Epithelial cell of prostate (primary cell): ENCODE data around the gene RGS3.
"Not testable (repeated sequence)": the region's sequence is repeated elsewhere in the genome, so short reads cannot be mapped to it uniquely, and the experiment has no call there.

ENCODE experiments used
- DNase-seq: peaks from one replicate; pipeline ENCODE4 v3.0.0-alpha.2; 2011; ENCODE audit warnings: low read depth, low spot score
- H3K27ac ChIP-seq: fragments of 450-650 bp; 2 replicates; pipeline ENCODE4 v1.5.1; 2017; ENCODE audit warnings: mild to moderate bottlenecking

RGS3 gene

GRCh38 chr9:113484258-113484730 is 20.8 kb downstream of the RGS3 start:
- H3K27ac ChIP-seq: no peak overlapping the region
- DNase-seq: no peak

DNA sequence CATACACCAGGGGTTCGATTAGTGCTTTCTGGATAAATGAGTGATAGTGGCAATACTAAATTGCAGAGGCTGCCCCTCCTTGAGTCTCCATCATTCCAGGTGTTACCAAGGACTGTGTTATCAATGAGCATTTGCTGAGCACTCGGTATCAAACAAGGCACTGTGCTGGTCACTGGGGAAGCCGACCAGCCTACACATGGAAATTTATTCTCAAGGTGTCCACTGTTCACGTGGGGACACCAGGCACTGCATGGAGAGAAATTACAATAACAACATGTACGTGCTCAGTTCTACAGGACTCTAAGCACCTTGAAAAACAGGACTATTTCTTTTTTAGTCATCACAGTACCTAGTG is 22.2 kb downstream of the RGS3 start:
- DNase-seq: no peak
- no peak overlapping the region for H3K27ac ChIP-seq

DNA sequence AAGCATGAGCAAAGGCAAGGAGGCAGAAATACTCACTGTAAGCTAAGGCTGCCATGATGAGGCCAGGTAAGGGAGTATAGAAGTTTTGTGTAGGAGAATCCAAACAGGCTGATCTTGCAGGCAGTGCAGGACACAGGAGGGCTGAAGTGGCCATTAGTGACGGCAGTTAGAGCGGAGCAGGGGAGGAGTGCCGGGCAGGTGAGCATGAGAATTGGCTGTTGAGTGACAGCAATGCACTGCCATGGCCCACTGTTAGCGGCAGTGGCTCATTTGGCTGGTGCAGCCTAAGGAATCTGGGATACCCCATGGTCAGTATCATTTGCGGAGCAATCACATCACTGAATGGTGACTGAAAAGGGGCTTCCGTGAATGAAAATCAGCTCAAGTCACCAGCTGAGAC is 22.8 kb downstream of the RGS3 start:
- no peak for DNase-seq
- no peak overlapping the region for H3K27ac ChIP-seq

DNA sequence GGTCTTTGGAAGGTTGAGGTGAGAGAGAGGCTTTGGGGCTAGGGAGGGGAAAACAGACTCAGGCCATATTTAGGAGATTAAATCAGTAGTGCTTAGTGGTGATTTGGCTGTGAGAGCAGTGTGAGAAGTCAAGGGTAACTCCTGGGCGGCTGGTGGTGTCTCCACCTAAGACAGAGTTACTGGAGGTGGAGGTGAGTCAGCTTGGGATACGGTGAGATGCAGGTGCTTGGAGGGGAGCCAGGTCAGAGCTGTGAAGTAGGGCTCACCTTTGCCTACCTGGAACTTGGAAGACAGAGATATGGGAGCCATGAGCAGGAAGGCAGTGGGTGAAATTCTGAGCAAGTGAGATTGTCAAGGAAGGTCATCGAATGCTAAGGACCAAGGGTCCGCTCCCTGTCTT is 24.5 kb downstream of the RGS3 start:
- no peak overlapping the region for H3K27ac ChIP-seq
- DNase-seq: no peak

DNA sequence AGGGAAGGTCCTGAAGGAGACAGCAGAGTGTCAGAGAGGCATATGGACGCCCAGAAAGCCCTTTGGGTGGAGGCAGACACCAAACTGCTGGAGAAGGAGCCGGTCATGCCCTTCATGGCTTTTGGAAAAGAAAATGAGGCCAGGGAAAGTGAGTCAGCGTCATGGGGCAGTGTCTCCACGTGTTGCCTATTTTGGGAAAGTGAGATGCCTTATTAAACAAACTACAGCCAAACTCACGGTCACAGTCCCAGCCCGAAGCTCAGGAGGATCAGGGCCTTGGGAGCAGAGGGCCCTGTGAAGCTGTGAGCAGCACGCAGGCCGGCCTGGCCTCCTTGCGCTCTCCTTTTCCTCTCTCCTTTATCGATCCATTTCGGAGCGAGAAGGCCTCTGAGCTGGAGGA is 25.0 kb downstream of the RGS3 start:
- no peak for DNase-seq
- H3K27ac ChIP-seq: no peak overlapping the region

DNA sequence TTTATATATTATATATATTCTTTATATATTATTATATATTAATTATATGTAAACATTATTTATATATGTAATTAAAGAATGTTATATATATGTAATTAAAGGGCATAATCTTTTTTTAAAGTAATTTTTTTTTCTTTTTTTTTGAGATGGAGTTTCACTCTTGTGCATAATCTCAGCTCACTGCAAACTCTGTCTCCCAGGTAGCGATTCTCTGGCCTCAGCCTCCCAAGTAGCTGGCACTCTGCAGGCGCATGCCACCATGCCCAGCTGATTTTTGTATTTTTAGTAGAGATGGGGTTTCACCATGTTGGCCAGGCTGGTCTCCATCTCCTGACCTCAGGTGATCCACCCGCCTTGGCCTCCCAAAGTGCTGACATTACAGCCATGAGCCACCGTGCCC is 27.6 kb downstream of the RGS3 start:
- DNase-seq, H3K27ac ChIP-seq: not testable (repeated sequence)

GRCh38 chr9:113492343-113493202 is 29.0 kb downstream of the RGS3 start:
- H3K27ac ChIP-seq: no peak overlapping the region

DNA sequence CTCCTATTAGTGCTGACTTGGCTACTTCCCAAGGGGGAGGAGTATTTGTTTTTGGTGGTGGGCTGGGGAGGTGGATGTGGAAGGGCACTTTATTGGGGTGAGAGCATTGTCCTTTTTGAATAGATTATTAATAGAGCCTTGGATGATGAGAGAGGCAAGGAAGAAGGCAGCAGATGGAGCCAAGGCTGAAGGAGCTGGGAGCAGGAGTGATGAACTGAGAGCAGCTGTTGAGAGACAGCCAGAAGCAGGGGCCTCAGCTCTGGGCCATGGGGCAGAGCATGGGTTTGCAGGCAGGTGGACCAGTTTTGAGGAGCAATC is 29.6 kb downstream of the RGS3 start:
- no peak for DNase-seq
- H3K27ac ChIP-seq: no peak overlapping the region

More at GRCh38 chr9:113492343-113493202, 29.0 kb downstream of the RGS3 start:
- DNase-seq: no peak

DNA sequence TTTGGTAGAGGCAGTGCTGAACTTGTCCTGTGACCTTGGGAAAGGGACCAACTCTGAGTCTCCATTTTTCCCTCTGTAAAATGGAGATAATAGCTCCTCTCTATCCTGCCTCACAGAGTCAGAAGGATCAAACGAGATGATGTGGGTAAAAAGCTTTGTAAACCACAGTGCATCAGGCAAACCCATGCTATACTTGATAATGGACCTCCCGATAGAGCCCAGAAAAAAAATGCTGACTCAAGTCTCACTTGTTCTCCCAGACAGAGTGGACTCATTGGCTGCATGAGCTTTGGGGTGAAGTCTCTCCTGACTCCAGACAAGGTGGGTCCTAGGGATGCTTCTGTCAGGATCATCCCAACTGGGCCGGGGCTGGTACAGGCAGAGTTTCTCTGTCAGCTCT is 32.0 kb downstream of the RGS3 start:
- DNase-seq: no peak
- no peak overlapping the region for H3K27ac ChIP-seq

DNA sequence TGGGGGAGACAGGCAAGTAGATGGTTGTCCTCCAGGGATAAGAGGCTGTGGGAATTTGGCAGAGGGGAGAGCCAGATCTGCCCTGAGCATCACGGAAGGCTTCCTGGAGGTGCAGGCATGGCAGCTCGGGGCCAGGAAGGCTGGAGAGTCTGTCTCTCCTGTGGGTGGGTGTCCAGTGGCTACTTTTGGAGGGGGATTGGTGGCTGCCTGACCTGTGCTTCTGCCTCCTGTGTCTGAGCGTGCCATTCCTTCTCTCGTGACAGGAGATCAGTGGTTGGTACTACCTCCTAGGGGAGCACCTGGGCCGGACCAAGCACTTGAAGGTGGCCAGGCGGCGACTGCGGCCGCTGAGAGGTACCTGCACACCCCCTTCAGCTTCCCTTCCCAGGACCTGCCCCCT is 33.5 kb downstream of the RGS3 start:
- no peak for DNase-seq
- no peak overlapping the region for H3K27ac ChIP-seq

DNA sequence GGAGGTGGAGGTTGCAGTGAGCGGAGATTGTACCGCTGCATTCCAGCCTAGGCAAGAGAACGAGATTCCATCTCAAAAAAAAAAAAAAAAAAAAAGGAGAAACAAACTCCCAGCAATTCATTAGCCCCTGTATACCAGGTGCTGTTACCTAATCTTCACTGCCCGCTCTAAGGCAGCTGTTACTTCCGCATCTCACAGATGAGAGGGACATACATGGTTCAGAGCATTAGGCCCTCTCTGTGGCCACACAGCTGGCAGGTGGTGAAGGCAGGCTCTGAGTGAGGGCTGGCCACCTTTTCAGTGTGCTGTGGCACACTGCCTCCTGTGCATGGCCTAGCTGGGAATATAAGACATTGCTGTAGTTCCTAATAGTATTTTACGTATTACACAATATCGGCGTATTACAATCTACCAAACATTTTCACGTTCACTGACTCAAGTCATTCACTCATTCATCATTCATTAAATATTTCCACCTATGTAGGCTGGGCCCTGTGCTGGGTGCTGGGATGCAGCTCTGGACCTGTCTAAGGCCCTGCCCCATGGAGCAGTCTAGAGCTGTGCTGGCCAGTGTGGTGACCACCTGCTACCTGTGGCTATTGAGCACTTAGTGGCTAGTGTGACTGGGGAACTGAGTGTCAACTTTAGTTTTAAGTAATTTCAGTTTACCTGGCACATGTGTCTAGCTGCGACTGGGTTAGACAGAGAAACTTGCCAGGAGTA is 35.8 kb downstream of the RGS3 start:
- DNase-seq: no peak

DNA sequence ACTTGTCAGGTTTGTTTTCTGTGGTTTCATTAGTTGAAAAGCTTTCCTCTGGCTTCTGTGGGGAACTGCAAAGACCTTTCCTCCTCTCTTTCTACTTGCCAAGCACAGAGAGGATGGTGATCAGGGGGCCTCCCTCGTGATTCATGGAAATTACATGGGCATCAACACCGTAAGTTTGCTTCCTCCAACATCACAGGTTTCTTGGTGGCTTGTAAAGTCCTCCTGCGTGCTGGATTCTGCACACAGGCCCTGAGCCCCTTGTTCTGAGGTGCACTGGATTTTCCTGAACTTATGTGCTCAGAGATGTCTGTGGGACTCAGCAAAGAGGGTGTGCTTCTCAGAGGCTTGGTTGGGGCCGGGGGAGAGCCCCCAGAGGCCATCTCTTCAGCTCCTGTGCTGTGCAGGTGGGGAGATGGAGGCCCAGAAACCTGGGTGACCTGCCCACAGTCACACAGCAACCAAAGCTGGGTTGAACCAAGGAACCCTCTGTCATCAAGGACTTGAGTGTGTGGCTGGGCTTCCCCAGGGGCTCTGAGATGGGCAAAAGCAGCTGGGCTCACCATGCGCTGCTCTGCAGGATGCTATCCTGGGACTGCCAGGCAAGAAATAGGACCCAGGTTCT is 36.5 kb downstream of the RGS3 start:
- DNase-seq: no peak
- no peak overlapping the region for H3K27ac ChIP-seq

More for the DNA sequence above, 35.8 kb downstream of the RGS3 start:
- H3K27ac ChIP-seq: no peak overlapping the region

- no peak overlapping the region for H3K27ac ChIP-seq
- no peak for DNase-seq
Measured at GRCh38 chr9:113501129-113501686, 37.7 kb downstream of the RGS3 start.

- no peak for DNase-seq
- no peak overlapping the region for H3K27ac ChIP-seq
Measured at GRCh38 chr9:113501852-113502251, 38.3 kb downstream of the RGS3 start.

DNA sequence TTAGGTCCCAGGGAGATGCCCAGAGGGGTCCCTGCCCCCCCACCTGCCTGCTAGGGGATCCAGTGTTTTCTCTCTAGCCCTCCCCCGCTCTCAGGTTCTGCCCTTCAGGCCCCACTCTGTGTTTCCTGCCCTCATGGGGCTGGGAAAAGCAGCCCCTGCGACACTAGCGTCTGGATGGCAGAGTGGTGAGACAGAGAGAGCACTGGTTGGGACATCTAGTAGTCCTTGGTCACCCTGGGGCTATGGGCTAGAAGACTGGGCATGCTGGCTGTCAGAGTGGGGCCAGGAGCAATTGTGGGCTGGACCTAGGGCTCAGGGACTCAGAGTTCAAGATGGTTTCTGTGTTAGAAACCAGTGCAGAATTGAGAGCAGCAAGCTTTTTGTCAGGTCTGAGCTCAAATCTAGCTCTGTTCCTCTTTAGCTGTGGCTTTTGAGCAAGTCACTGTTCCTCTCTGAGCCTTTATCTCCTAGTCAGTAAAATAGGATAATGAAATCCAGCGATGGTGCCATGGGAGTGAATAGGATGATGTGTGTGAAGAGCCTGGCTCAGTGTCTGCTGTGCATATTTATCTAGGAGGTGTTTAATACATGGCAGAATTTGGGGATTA is 39.0 kb downstream of the RGS3 start:
- no peak overlapping the region for H3K27ac ChIP-seq
- DNase-seq: no peak

- no peak for DNase-seq
- no peak overlapping the region for H3K27ac ChIP-seq
Measured at GRCh38 chr9:113503131-113503541, 39.6 kb downstream of the RGS3 start.

DNA sequence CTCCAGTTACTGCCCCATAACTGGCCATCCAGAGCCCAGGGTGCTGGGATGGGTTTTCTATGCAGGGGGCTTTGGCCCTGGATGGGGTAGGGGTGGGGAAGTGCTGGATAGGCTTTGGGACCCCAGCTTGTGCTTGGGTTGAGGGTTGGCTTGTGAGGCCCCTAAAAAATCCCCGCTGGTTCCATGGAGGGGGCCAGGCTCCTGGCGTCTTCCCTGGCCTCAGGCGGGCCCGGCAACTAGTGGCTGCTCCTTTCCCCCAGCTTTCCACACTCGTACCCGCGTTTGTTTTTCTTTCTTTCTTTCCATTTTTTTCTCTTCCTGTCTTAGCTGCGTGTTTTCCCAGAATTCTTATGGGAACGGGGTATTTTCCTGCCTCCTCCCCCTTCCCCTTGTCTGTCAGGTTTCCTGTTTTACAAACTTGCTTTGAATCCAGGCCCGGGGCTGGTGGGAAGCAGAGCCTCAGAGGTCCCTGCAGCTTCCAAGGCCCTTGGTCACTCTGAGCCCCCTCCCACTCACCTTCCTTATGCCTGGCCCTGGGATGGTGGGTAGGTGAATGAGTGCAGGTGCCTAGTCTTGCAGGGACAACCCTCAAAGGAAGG is 40.2 kb downstream of the RGS3 start:
- DNase-seq: no peak
- H3K27ac ChIP-seq: no peak overlapping the region

DNA sequence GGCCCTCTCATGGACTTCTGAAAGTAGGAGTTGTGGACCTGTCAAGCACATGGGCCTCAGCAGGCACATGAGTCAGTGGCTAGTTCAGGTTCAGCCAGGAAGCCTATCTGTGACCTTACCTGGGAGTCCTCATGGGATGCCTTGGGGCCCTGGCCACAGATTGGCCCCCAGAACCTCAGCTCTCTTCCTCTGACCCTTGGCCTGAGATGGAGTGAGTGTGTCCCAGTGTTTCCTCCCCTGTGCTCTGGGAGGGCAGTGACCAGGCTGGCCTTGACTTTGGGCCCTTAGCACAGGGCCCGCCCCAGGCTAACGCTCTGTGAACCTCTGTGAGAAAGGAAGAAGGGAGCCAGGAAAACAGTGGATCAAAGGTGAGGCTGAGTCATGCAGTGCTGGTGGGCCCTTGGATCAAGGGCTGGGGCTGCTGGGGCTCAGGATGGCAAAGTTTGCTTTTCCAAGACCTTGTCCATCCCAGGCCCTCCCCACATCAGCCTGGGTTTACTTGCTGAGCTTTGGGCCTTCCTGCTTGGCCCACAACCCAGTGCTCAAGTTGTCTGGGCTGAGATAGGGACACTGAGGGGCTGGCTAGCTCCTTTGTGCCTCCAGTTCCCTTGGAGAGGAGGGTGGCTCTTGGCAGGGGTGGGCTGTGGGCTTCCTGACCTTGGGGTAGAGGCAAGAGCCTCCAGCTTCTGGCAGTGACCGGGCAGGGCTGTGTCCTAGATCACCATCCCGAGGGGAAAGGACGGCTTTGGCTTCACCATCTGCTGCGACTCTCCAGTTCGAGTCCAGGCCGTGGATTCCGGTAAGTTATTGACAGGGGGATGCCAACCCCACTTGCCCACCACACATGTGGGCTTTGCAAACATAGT is 41.4 kb downstream of the RGS3 start:
- DNase-seq: no peak
- no peak overlapping the region for H3K27ac ChIP-seq

GRCh38 chr9:113506090-113506589 is 42.6 kb downstream of the RGS3 start:
- DNase-seq: no peak

More at GRCh38 chr9:113506090-113506589, 42.6 kb downstream of the RGS3 start:
- H3K27ac ChIP-seq: no peak overlapping the region
